ENCODE data around the gene DPH3. TPM values are rescaled to one million over a fixed set of nuclear protein-coding genes. Genes with fewer than 3 reads are reported as not detected.

Gene DPH3
- polyA plus RNA-seq, 1 of the 3 experiments (the other 2 are of a cell fraction): 8.5 TPM

DNA sequence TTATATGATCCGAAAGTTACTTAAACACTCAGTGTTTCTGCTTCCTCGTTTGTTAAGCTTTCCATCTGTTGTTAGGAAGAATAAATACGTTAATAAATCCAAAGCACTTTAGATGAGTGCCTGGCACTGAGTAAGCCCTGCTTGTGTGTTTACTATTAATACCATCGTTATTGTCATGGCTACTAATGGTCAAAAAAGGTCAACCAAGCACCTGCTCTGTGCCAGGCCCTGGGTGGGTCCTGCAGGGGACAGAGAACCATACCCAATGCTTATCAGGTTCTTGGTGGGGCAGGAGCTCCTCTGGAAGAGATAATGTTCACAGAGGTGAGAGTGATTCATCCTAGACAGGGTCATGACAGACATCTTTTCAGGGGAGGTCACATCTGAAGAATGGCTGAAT lies 50.4 kb downstream of the DPH3 start:
- no peaks in the 10 kb centered on the region for H3K9me3 ChIP-seq
- H3K4me3 ChIP-seq (ENCODE audit: low read depth in 2 of 2, low read length in 1 of 2): no peak overlapping the region
- no peaks in the 10 kb centered on the region for H3K27me3 ChIP-seq (ENCODE audit: insufficient read depth)
- no peaks in the 10 kb centered on the region for H3F3A ChIP-seq (replicated peaks; ENCODE audit: insufficient read depth)
- no peak for DNase-seq
- H2AFZ ChIP-seq (ENCODE audit: low read depth): no peak overlapping the region
- no peak overlapping the region for H3K9ac ChIP-seq
- H3K27ac ChIP-seq (ENCODE audit: low read depth in 2 of 2, low read length in 1 of 2): no peak overlapping the region
- H3K79me2 ChIP-seq (ENCODE audit: insufficient read depth): no peaks in the 10 kb centered on the region
- ChIA-PET POLR2A (no interaction called here), CTCF (interaction anchor here (1.0 to 1.7 kb wide), 2 partner anchors 36 to 53 kb away, joined by 3 to 4 read pairs; no protein-coding TSS in a partner anchor)
- WGBS (ENCODE audit: low lambda C conversion rate): 56% methylated on average over 4 of the region's 4 CpGs
- H4K20me1 ChIP-seq (ENCODE audit: insufficient read depth): no peaks in the 10 kb centered on the region
- no peak for TF ChIP-seq RCOR1 (IDR thresholded peaks at IDR 0.05; ENCODE audit: low read length)
- no peak overlapping the region for H3K4me2 ChIP-seq
- H3K9me2 ChIP-seq: no peaks in the 10 kb centered on the region
- H3K36me3 ChIP-seq (replicated peaks in 1 of 2; ENCODE audit: control insufficient read depth in 1 of 2, insufficient read depth in 2 of 2, low read length in 1 of 2): no peaks in the 10 kb centered on the region
- H3K4me1 ChIP-seq (ENCODE audit: control insufficient read depth in 1 of 2, insufficient read depth in 2 of 2, low read depth in 1 of 2, low read length in 1 of 2): peaks cover 0 to 5% of the 10 kb centered on the region in 2 experiments; a peak in 1 of 4 replicates

DNA sequence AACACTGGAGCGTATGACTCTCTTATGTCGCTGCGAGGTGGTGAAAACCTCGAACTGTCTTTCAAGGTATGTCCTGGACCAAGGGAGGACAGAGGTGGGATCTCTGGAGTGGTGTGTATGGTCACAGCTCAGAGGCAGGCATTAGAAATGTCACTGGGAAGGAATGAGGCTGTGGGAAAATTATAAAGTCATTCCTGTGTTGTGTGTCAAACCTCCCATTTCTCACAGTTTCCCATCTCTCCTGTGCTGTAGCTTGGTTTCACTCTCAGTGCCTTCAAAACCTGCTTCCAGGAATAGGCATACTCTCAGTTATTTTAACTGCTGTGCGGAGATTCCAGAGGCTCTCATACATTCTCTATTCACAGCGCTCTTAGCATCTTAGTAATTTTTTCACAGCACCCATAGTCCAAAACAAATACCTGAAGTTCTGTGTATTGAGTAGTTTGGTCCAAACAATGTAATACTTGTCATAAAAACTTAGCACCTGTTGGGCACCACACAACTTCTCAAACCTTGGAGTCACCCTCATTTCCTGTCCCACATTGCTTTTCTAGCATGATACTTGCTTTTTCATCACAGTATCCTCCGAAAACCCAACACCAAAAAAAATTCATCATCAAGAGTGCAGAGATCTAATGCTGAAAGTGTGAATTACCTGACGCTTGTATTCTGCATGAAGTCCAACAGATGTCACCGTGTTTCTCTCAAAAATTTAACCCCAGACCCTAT lies 53.4 kb downstream of the DPH3 start:
- Histone ChIP-seq H3K9me2 (no peaks in the 10 kb centered on the region), H4K20me1 (ENCODE audit: insufficient read depth) (no peaks in the 10 kb centered on the region), H3K27me3 (ENCODE audit: insufficient read depth) (no peaks in the 10 kb centered on the region), H3K36me3 (replicated peaks in 1 of 2; ENCODE audit: control insufficient read depth in 1 of 2, insufficient read depth in 2 of 2, low read length in 1 of 2) (no peaks in the 10 kb centered on the region), H3K9ac (no peak overlapping the region), H3K27ac (ENCODE audit: low read depth in 2 of 2, low read length in 1 of 2) (no peak overlapping the region), H2AFZ (ENCODE audit: low read depth) (no peak overlapping the region), H3K79me2 (ENCODE audit: insufficient read depth) (no peaks in the 10 kb centered on the region), H3K4me1 (ENCODE audit: control insufficient read depth in 1 of 2, insufficient read depth in 2 of 2, low read depth in 1 of 2, low read length in 1 of 2) (no peaks in the 10 kb centered on the region), H3K9me3 (no peaks in the 10 kb centered on the region), H3K4me2 (no peak overlapping the region), H3F3A (replicated peaks; ENCODE audit: insufficient read depth) (no peaks in the 10 kb centered on the region), H3K4me3 (ENCODE audit: low read depth in 2 of 2, low read length in 1 of 2) (no peak overlapping the region)
- POLR2A ChIA-PET: no interaction called here
- 87% methylated on average over 9 of the region's 9 CpGs for WGBS (ENCODE audit: low lambda C conversion rate)
- TF ChIP-seq, protein P1, sequence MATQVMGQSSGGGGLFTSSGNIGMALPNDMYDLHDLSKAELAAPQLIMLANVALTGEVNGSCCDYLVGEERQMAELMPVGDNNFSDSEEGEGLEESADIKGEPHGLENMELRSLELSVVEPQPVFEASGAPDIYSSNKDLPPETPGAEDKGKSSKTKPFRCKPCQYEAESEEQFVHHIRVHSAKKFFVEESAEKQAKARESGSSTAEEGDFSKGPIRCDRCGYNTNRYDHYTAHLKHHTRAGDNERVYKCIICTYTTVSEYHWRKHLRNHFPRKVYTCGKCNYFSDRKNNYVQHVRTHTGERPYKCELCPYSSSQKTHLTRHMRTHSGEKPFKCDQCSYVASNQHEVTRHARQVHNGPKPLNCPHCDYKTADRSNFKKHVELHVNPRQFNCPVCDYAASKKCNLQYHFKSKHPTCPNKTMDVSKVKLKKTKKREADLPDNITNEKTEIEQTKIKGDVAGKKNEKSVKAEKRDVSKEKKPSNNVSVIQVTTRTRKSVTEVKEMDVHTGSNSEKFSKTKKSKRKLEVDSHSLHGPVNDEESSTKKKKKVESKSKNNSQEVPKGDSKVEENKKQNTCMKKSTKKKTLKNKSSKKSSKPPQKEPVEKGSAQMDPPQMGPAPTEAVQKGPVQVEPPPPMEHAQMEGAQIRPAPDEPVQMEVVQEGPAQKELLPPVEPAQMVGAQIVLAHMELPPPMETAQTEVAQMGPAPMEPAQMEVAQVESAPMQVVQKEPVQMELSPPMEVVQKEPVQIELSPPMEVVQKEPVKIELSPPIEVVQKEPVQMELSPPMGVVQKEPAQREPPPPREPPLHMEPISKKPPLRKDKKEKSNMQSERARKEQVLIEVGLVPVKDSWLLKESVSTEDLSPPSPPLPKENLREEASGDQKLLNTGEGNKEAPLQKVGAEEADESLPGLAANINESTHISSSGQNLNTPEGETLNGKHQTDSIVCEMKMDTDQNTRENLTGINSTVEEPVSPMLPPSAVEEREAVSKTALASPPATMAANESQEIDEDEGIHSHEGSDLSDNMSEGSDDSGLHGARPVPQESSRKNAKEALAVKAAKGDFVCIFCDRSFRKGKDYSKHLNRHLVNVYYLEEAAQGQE (IDR thresholded peaks at IDR 0.05; ENCODE audit: low read depth, low read length): no peak
- no peak for TF ChIP-seq CHD2 (IDR thresholded peaks at IDR 0.05; ENCODE audit: low read length, partially characterized antibody)
- TF ChIP-seq, protein P2, sequence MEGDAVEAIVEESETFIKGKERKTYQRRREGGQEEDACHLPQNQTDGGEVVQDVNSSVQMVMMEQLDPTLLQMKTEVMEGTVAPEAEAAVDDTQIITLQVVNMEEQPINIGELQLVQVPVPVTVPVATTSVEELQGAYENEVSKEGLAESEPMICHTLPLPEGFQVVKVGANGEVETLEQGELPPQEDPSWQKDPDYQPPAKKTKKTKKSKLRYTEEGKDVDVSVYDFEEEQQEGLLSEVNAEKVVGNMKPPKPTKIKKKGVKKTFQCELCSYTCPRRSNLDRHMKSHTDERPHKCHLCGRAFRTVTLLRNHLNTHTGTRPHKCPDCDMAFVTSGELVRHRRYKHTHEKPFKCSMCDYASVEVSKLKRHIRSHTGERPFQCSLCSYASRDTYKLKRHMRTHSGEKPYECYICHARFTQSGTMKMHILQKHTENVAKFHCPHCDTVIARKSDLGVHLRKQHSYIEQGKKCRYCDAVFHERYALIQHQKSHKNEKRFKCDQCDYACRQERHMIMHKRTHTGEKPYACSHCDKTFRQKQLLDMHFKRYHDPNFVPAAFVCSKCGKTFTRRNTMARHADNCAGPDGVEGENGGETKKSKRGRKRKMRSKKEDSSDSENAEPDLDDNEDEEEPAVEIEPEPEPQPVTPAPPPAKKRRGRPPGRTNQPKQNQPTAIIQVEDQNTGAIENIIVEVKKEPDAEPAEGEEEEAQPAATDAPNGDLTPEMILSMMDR (IDR thresholded peaks at IDR 0.05): no peak
- TF ChIP-seq, protein P3, sequence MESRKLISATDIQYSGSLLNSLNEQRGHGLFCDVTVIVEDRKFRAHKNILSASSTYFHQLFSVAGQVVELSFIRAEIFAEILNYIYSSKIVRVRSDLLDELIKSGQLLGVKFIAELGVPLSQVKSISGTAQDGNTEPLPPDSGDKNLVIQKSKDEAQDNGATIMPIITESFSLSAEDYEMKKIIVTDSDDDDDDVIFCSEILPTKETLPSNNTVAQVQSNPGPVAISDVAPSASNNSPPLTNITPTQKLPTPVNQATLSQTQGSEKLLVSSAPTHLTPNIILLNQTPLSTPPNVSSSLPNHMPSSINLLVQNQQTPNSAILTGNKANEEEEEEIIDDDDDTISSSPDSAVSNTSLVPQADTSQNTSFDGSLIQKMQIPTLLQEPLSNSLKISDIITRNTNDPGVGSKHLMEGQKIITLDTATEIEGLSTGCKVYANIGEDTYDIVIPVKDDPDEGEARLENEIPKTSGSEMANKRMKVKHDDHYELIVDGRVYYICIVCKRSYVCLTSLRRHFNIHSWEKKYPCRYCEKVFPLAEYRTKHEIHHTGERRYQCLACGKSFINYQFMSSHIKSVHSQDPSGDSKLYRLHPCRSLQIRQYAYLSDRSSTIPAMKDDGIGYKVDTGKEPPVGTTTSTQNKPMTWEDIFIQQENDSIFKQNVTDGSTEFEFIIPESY (IDR thresholded peaks at IDR 0.05; ENCODE audit: borderline replicate concordance, low read depth): no peak
- TF ChIP-seq NRF1 (IDR thresholded peaks at IDR 0.05; ENCODE audit: low read depth, low read length): no peak
- CTCF ChIA-PET: interaction anchor here (1.4 kb wide), 1 partner anchor 33 kb away, joined by 6 read pairs; no protein-coding TSS in a partner anchor
- DNase-seq: no peak

Other genes starting within 250 kb of the DPH3 start
- gene GALNT15, start 90.3 kb downstream of the DPH3 start, polyA plus RNA-seq (2012; rRNA removed): 4.7 and 6.5 TPM in 2 replicates
- gene OXNAD1, start 269 bp upstream of the DPH3 start, polyA plus RNA-seq (2012; rRNA removed): 6.9 and 10.0 TPM in 2 replicates
- 21.2 and 22.6 TPM in 2 replicates for gene RFTN1, start 248.8 kb upstream of the DPH3 start, polyA plus RNA-seq (2012; rRNA removed)

Measured in SK-N-SH (cell line).